Kidney epithelial cell (primary cell): ENCODE results near the gene UBXN4. TPM values are rescaled to one million over a fixed set of nuclear protein-coding genes. Genes with fewer than 3 reads are reported as not detected.
"Not testable (repeated sequence)": the region's sequence is repeated elsewhere in the genome, so short reads cannot be mapped to it uniquely, and the experiment has no call there.

Experiments
- DNase-seq: peaks from one replicate; pipeline ENCODE4 v3.0.0-alpha.2; 2010; ENCODE audit warnings: low read depth
- H3K27me3 ChIP-seq: 2 replicates; pipeline ENCODE4 v1.6.0; 2011; ENCODE audit warnings: low read length; ENCODE audit not compliant: control insufficient read depth, insufficient read depth
- H3K36me3 ChIP-seq: 2 replicates; pipeline ENCODE4 v1.5.1; 2011; ENCODE audit warnings: low read length; ENCODE audit not compliant: control insufficient read depth, insufficient read depth
- H3K4me3 ChIP-seq: 2 replicates; pipeline ENCODE4 v1.5.1; 2011; ENCODE audit warnings: low read depth, mild to moderate bottlenecking, control low read depth, low read length
- CTCF ChIP-seq: IDR thresholded peaks from 2 replicates; pipeline ENCODE4 v1.5.1; 2011; ENCODE audit warnings: mild to moderate bottlenecking, moderate library complexity, low read length, control low read depth, inconsistent platforms; ENCODE audit not compliant: insufficient read depth, poor library complexity, severe bottlenecking
- total RNA-seq: library from RNA; depleted of rRNA; stranded (reverse); fragments of >200 nt; gene quantifications from 2 replicates; pipeline ENCODE4 v1.2.3, GENCODE V29; 2015

Gene UBXN4
- total RNA-seq, 1 donor from 2014 or later = 67.9 TPM

GRCh38 chr2:135708159-135708558 is 33.5 kb upstream of the UBXN4 start:
- no peak for DNase-seq
- H3K36me3 ChIP-seq = no peaks in the 10 kb centered on the region
- H3K27me3 ChIP-seq = no peaks in the 10 kb centered on the region
- TF ChIP-seq CTCF = no peak
- no peak overlapping the region for H3K4me3 ChIP-seq

- H3K27me3 ChIP-seq = no peaks in the 10 kb centered on the region
- no peaks in the 10 kb centered on the region for H3K36me3 ChIP-seq
- TF ChIP-seq CTCF = peak; percentile 91
- no peak overlapping the region for H3K4me3 ChIP-seq
- no peak for DNase-seq
Measured at GRCh38 chr2:135709992-135710391, 31.7 kb upstream of the UBXN4 start.

- DNase-seq, H3K36me3 ChIP-seq, H3K27me3 ChIP-seq: not testable (repeated sequence)
Measured at GRCh38 chr2:135715086-135715485, 26.6 kb upstream of the UBXN4 start.

GRCh38 chr2:135728064-135728743 is 13.5 kb upstream of the UBXN4 start:
- DNase-seq = no peak
- H3K27me3 ChIP-seq = no peaks in the 10 kb centered on the region
- no peak overlapping the region for H3K4me3 ChIP-seq
- H3K36me3 ChIP-seq = no peaks in the 10 kb centered on the region
- no peak for TF ChIP-seq CTCF

More at GRCh38 chr2:135715086-135715485, 26.6 kb upstream of the UBXN4 start:
- not testable (repeated sequence) for H3K4me3 ChIP-seq

GRCh38 chr2:135732561-135732960 is 9.1 kb upstream of the UBXN4 start:
- no peak overlapping the region for H3K4me3 ChIP-seq
- no peak for DNase-seq
- no peak for TF ChIP-seq CTCF
- H3K27me3 ChIP-seq = no peaks in the 10 kb centered on the region
- no peaks in the 10 kb centered on the region for H3K36me3 ChIP-seq

- no peak overlapping the region for H3K4me3 ChIP-seq
- no peak for TF ChIP-seq CTCF
- no peaks in the 10 kb centered on the region for H3K36me3 ChIP-seq
- no peaks in the 10 kb centered on the region for H3K27me3 ChIP-seq
- no peak for DNase-seq
Measured at GRCh38 chr2:135733045-135733444, 8.6 kb upstream of the UBXN4 start.
